Glomerular endothelial cell (primary cell): ENCODE results near the gene NABP2. TPM values are rescaled to one million over a fixed set of nuclear protein-coding genes. Genes with fewer than 3 reads are reported as not detected.

Source experiments
- DNase-seq: peaks from one replicate; pipeline ENCODE4 v3.0.0-alpha.2; 2011; ENCODE audit warnings: low read depth, low spot score; ENCODE audit errors: extremely low read depth
- total RNA-seq: library from RNA; depleted of rRNA; stranded (reverse); fragments of >200 nt; gene quantifications from 2 replicates; pipeline ENCODE4 v1.2.3, GENCODE V29; 2015

NABP2 gene
- total RNA-seq, 1 donor from 2014 or later, result 26.7 TPM

DNA sequence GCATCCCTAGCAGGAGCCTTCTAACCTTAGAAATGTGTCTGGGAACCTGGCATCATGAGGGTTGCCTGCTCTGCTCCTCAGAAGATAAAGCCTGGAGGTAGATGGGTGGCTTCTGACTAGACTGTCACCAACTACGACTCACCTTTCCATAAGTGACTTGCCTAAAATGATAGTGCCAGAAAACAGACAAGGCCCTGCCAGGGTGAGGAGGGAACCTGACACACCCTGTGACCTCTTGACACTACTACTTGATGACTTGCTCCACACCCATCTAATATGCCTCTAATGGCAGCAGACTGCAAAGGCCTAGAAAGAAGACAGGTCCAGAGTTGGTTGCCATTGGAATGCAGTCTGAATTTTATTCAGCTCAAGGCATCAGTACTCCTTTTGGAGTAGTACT lies 11.8 kb upstream of the NABP2 start:
- no peak for DNase-seq

DNA sequence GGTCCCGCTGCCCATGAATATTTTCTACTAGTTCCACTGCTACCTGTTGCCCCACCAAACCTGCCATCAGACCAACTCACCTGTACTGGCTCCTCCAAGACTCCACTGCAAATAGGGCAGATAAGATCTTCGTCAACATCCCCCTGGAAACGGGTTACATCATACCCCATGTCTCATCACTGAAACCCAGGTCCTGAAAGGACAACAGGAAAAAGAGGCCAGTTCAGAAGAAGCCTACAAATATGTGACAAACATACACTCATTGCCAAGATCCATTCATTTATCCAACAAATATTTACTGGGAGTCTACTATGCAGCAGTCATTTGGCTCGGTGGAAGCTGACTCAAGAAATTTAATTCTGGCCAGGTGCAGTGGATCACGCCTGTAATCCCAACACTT lies 10.3 kb upstream of the NABP2 start:
- DNase-seq, result no peak

DNA sequence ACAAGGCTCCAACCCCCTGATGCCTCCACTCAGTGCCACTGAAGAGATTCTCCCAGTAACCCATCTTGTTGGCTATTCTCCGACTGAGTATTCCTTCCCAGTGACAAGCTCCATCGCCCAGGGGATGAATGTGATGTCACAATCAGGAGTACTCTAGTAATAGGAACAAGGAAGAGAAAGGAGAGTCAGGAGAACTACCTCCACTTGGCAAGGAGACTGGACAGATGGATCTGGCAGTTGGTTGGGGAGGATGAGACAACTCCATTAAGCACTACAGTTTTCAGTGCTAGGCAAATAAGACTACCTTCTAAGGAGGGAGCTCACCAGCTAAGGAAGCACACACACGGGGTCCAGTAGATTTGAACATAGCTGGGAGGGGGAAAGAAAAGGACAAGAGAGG lies 7.7 kb upstream of the NABP2 start:
- DNase-seq, result no peak

DNA sequence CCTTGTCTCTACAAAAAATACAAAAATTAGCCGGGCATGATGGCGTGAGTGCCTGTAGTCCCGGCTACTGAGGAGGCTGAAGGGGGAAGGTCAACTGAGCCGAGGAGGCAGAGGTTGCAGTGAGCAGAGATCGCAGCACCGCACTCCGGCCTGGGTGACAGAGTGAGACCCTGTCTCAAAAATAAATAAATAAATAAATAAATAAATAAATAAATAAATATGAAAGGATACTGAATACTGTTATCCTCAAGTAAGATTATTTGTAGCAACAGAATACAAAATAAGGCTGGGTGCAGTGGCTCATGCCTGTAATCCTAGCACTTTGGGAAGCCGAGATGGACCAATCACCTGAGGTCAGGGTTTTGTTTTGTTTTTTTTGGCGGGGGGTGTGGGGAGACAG lies 4.3 kb upstream of the NABP2 start:
- no peak for DNase-seq

DNA sequence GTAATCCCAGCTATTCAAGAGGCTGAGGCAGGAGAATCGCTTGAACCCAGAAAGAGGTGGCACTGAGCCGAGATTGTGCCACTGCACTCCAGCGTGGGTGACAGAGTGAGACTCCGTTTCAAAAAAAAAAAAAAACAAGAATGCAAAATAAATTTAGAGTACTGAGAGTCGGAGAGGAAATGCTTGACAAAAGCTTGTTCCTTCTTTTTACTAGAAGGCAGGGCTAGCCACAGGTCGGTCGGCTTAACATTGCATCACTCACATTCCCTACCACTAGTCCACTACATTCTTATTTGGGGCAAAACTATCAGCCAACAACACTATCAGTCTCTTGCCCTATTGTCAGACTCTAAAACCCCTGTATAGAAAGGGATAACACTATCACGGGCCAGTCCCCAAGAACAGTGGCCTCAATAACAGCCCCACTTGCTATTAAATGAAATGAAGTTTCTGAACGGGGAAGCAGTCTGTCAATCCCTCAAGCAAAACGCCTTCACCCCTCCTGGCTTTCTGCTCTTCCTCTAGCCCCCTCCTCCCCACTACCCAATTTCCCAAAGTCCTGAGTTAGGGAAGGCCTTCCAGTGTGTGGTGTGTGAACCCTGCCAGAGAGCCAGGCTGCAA lies 3.4 kb upstream of the NABP2 start:
- DNase-seq, result no peak

DNA sequence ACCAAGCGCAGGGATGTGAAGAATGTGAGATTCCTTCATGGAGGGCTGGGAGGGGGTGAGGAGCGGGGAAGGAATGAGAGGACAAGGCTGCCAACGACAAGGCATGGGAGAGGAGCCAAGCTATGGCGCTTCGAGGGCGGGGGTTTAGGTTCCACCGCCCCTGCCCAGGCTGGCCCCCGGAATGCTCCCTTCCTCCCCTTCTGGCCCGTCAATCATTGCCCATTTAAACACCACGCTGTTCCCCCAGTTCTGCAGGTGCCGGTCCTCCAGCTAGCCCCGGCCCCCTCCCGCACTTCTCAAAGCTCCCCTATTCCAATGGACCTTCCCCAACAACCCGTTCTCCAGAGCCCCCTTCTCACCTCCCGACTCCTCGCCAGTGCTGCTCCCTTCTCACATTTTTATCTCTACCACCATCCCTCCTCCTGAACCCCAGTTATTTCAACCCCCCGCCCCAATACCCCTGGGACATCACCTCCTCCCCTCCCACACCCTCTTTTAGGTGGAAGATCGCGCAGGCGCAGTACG lies 2.8 kb upstream of the NABP2 start:
- DNase-seq, result no peak

DNA sequence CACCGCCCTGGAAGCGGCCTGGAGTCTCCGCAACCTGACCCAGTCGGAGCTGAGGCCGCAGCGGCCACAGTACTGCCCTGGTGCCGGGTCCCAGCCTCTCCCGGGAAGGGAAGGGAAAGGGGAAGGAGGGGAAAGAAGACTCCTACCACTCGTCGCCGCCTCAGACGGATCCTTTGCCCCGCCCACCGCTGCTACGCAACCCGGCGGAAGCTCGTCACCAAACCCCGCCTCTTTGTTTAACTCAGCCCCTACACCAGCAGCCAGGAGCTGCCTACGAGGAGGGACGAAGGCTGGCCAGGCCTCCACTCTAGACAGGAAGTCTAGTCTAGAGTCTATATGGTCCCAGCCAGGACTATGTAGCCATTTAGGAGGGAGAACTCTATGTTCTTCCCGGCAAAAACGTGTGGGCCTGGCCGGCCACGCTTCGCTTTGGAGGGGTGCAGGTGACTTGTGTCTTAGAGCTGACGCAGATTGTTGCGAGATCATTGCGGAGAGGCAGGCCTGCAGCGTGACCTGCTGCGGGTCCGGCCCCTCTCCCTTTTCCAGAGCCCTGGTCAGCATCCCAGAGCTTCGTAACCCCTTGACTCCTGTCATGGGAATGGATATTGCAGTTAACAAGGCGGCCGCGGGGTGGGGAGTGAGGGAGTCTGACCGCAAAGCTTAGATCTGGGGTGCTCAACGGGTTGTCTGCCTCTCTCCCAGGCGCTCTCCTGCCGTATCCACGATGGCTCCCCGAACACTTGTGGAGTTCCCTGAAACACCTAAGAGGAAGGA lies 2.2 kb upstream of the NABP2 start, which contains the start of gene RNF41:
TSS of gene RNF41 (minus strand) at position 166 of the 774 bp plus-strand sequence. CDS start 7,875 bp downstream, outside the sequence.
- no peak for DNase-seq

DNA sequence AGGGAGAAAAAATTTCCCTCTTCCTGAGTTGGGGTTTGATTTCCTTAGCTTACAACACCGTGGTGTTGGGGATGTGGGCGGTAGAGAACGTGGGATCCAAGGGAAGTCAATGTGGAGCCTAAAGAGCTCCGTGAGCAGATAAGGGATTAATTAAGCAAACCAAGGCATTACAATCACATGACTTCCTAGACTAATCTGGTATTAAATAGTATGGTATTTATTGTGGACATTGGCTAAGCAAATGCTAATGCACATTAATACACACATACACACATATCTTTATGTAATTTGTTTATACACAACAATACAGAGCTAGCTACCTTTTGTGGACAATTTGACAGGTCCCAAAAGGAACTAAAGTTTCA lies 1.6 kb upstream of the NABP2 start:
- no peak for DNase-seq

DNA sequence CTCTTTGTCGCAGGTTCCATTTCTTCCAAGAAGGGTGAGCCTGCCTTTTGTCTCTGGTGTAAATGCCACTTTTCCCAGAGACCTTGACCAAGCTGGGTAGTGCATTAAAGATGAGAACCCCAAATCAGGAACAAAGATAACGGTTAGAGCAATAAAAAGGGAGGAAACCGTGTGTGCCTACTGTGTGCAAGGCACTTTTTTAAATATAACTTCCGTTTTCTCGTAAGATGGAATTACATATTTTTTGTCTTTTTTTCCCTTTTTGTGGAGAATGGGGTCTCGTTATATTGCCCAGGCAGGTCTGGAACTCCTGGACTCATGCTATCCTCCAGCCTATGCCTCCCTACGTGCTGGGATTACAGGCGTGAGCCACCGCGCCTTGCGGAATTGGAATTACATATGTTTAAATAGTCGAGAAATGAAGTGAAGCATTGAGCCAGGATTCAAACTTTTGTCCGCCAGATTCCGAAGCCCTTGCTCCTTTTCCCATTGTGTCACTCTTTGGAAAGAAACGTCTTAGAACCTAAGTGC lies 506 bp upstream of the NABP2 start:
- DNase-seq, result no peak

DNA sequence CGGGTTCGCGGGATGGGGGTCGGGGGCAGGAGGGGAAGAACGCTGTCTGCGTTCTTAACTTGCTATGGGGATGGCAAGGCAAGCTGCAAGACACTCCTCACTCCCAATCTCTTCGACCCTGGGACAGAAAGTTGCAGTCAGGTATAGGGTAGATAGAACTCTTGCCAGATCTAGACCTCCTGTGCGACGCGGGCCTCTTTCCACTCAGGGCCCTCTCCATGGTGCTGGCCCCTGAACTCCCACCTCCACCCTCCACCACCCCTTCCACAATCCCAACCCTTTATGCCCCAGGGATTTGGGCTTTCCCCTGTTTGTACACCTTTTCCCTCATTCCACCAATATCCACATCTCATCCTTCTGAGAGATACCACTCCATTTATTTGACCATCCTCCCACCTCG lies 812 bp downstream of the NABP2 start:
- DNase-seq, result no peak

DNA sequence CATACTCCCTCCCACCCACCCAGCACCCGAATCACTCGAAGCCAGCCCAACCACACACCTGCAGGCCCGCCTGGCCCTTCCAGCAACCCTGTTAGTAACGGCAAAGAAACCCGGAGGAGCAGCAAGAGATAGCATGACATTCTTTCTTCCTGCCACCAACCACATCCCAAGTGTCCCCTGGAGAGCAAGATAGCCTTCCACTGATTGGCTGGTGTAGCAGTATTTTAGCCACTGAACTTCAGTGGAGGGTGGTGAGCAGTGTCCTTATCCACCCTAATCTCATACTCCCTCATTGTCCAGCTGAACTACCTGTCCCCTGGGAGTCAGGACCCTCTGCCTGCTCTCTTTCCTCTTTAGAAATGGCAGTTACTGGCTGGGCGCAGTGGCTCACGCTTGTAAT lies 4.9 kb downstream of the NABP2 start:
- no peak for DNase-seq

DNA sequence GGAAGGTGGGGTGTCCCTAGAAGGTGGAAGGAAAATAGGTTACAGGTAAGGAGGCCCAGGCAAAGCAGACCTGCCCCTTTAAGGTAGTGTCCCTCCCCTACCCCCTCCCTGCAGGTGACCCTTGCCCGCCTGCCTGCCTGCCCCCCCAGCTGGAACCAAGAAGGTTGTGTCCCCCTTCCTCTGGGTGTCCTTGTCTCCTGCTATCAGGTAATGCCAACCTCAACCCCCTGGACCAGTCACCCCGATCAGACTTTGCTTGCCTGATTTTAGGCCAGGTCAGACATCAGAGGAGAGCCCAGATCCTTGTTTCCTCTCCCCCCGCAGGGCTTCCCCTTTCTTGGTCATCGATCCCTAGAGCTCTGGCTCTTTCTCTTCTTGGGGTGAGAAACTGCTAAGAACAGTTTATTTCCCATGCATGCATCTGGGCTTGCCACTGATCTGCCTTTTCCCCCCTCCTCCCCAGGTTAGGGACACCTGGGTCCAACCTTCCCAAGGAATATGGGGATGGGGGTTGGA lies 5.8 kb downstream of the NABP2 start, which contains the start of gene SLC39A5:
TSS of gene SLC39A5 (plus strand) at position 136 of the 516 bp plus-strand sequence. CDS start 1,224 bp downstream, outside the sequence.
- DNase-seq, result no peak

DNA sequence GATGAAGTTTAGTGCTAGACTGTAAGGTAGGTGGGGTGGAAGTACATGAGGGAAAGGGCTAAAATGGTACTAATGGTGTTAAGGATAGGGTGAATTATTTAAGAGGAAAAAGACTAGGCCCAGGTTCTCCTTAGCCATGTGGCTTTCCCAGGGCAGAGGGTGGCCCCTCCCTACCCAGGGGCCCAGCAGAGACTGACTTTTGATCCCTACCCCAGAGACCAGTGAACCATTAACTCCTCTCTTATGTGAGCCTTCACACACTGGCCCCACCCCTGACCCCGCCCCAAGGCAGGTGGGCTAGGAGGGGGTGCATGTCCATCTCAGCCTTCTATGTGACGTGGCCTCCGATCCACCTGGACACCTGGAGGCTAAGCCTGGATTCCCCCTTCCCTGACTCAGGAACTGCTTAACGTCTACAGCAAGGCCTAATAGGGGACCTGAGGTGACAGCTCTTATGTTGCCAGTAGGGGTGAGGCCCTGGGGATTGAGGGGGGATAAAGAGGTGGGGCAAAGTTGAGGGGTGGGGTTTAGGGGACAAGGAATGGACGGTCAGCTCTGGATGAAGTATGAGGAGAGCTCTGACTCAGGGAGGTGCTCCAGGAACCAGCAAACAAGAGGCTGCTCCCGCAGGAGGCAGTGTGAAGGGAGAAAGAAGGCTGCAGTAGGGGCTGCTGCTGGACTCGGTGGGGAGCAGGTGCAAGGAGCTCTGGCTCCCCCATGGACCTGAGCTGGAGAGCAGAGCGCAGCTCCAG lies 6.5 kb downstream of the NABP2 start:
- no peak for DNase-seq

DNA sequence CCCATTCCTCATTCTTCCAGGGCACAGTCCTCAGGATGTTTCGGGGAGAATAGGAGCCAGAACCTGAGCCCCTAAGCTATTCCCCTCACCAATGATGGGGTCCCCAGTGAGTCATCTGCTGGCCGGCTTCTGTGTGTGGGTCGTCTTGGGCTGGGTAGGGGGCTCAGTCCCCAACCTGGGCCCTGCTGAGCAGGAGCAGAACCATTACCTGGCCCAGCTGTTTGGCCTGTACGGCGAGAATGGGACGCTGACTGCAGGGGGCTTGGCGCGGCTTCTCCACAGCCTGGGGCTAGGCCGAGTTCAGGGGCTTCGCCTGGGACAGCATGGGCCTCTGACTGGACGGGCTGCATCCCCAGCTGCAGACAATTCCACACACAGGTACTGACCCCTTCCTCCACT lies 7.0 kb downstream of the NABP2 start:
- DNase-seq, result no peak

DNA sequence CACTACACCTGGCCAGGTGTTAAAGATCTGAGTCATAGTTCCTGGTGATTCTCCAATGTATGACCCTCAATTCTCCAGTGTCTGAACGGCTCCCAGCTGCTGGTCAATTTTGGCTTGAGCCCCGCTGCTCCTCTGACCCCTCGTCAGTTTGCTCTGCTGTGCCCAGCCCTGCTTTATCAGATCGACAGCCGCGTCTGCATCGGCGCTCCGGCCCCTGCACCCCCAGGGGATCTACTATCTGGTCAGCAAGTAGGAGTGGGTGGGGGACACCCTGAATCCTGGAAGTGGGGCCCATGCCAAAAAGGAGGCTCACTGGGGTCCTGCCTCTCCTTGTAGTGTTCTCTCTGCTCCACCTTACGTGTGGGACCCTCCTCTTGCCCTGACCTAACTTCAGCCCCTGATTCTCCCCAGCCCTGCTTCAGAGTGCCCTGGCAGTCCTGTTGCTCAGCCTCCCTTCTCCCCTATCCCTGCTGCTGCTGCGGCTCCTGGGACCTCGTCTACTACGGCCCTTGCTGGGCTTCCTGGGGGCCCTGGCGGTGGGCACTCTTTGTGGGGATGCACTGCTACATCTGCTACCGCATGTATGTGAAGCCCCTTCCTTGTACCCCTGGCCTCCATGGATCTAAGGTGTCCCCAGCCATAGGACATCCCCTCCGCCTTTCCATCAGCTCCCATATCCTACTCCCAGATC lies 10.7 kb downstream of the NABP2 start:
- no peak for DNase-seq

DNA sequence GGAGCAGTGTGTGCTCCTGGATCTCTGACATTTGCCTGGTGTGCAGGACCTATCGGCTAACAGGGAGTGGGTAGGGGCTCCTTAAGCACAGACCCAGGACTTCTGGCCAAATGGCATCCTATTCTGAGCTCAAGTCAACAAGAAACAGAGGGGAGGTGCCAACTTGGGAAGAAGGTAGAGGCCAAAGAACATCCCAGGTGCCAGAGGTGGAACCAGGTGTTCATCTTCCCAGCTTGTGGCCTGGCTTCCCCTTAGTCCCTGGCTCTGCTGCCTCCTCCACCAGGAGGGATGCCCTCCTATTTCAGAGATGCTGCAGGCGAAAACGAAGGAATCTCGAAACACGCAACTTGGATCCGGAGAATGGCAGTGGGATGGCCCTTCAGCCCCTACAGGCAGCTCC lies 11.9 kb downstream of the NABP2 start:
- DNase-seq, result no peak

DNA sequence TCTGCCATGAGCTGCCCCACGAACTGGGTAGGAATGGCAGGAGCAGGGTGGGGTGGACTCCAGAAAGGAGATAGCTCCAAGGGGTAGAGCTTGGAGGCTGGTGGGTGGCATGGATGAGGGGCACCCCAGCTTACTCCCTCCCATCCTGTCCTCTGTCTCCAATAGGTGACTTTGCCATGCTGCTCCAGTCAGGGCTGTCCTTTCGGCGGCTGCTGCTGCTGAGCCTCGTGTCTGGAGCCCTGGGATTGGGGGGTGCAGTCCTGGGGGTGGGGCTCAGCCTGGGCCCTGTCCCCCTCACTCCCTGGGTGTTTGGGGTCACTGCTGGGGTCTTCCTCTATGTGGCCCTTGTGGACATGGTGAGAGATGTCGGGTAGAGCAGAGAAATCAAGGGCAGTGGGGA lies 12.8 kb downstream of the NABP2 start:
- DNase-seq, result no peak

DNA sequence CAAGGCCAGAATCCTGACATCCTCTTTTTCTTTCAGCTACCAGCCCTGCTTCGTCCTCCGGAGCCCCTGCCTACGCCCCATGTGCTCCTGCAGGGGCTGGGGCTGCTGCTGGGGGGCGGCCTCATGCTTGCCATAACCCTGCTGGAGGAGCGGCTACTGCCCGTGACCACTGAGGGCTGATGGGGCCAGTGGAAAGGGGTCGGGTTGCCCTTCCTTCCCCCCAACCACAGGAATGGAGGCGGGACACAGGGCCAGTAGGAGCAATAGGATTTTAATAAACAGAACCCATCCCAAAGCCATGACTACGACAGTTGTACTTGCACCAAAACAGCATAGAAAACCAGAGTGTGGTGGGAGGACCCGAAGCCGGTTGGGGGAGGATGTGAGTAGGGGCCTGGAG lies 13.4 kb downstream of the NABP2 start:
- DNase-seq, result no peak

DNA sequence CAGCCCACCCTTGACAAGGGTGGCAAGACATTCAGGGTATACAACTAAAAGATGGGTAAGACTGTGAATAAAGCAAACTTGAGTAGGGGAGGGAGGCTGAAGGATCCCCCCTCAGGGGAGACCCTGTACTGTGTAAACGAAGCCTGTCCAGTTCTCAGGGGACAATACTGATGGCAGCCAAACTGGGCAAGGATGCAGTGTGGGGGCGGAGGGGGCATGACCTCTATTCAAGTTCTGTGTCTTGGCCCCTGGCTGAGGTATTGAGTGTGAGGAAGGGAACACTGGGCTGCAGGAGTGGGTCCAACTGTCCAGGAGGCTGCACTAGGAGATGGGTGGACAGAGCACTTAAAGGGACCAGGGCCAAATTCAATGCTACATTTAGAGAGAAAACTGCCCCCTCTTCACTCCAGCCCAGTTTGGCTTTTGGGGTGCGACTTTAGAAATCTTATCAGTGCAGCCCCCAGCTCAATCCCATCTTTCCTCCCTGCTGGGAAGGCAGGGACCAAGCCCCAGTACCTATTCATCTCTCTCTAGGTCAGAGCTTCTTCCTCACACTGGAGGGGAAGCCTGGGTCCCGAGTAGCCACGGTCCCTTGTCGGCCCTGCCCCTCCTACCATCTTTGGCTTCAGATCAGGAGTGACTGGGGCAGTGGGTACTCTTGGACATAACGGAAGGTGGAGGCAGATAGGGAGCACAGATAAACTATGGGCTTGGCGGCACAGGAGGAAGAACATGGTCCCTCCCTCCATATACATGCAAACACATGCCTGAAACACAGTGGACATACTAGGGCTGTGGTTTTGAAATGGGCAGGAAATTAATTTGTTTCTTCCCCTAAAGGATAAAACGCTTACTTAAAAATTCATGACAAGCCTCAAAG lies 17.5 kb downstream of the NABP2 start:
- DNase-seq, result no peak
